HCEC 1CT (cell line): Measurements from ENCODE around the gene S100A1.
"Not testable (repeated sequence)": the region's sequence is repeated elsewhere in the genome, so short reads cannot be mapped to it uniquely, and the experiment has no call there.

Experiments used
- DNase-seq: peaks from one replicate; pipeline ENCODE4 v3.0.0-alpha.2; 2017

Gene S100A1

GRCh38 chr1:153659656-153660055 is 31.4 kb downstream of the S100A1 start:
- DNase-seq: no peak

GRCh38 chr1:153661111-153661708 is 33.0 kb downstream of the S100A1 start:
- no peak for DNase-seq

DNA sequence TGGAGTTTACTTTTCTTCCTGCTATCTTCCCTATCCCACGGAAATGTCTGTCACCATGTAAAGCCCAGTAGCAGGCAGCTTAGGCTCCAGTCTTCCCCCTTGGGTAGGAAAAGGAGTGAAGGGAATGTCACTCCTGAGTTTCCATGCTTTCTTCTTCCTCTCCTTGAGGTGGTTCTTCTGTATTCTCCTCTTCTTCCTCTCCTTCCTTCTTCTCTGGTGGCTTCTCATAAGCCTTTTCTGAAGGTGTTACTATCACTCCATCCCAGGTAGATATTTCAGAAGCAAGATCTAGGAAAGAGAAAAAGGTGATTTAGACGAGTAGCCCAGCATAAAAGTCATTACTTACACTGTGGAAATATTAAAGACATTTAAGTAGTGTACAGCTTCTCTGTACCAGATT is 34.0 kb downstream of the S100A1 start:
- no peak for DNase-seq

GRCh38 chr1:153663211-153663610 is 35.0 kb downstream of the S100A1 start:
- peak; percentile 70 for DNase-seq

GRCh38 chr1:153667439-153667838 is 39.2 kb downstream of the S100A1 start:
- DNase-seq: no peak

DNA sequence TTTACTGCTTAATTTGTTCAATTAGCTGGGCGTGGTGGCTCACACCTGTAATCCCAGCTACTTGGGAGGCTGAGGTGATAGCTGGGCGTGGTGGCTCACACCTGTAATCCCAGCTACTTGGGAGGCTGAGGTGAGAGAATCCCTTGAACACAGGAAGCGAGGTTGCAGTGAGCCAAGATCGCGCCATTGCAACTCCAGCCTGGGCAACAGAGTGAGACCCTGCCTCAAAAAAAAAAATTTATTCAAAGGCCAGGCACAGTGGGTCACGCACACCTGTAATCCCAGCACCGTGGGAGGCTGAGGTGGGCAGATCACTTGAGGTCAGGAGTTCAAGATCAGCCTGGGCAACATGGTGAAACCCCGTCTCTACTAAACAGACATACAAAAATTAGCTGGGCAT is 40.4 kb downstream of the S100A1 start:
- not testable (repeated sequence) for DNase-seq

- no peak for DNase-seq
These were observed 41.4 kb downstream of the S100A1 start for GRCh38 chr1:153669606-153670005.

DNA sequence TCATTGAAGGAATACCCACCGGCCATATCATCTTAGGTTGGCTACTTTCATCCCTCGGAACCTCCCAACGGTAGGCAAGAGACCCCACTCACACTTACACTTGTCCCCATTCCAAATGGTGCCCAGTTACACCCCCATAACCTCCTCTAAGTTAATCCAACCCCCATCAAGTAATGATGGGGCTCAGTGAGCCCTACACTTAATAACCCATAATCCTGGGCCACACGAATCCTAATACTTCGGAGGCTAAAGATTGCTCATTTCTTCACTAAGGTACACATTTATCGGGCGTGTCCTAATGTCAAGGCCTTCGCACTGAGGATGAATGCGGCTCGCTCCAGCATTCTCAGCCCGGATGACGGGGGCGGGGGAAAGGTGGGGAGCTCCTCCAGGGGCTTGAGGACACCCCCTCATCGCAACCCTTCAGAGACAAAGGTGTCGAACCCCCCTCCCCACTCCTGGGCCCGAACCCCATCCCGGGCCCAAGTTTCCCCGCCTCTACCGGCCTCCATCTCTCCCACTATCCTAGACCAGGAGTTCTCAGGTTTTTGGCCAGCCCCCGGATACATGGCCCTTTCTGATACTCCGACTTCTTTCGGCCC is 42.1 kb downstream of the S100A1 start:
- no peak for DNase-seq

GRCh38 chr1:153670859-153671627 is 42.8 kb downstream of the S100A1 start, which contains the start of gene ILF2:
Gene ILF2 (minus strand): TSS chr1:153670993. CDS start chr1:153670922, 71 bp downstream.
- DNase-seq: peak; percentile 99

- DNase-seq: not testable (repeated sequence)
These were observed 43.6 kb downstream of the S100A1 start for GRCh38 chr1:153671628-153672353.

GRCh38 chr1:153673511-153673910 is 45.3 kb downstream of the S100A1 start:
- no peak for DNase-seq

- DNase-seq: peak; percentile 30
These were observed 49.7 kb downstream of the S100A1 start for GRCh38 chr1:153677718-153678518.

DNA sequence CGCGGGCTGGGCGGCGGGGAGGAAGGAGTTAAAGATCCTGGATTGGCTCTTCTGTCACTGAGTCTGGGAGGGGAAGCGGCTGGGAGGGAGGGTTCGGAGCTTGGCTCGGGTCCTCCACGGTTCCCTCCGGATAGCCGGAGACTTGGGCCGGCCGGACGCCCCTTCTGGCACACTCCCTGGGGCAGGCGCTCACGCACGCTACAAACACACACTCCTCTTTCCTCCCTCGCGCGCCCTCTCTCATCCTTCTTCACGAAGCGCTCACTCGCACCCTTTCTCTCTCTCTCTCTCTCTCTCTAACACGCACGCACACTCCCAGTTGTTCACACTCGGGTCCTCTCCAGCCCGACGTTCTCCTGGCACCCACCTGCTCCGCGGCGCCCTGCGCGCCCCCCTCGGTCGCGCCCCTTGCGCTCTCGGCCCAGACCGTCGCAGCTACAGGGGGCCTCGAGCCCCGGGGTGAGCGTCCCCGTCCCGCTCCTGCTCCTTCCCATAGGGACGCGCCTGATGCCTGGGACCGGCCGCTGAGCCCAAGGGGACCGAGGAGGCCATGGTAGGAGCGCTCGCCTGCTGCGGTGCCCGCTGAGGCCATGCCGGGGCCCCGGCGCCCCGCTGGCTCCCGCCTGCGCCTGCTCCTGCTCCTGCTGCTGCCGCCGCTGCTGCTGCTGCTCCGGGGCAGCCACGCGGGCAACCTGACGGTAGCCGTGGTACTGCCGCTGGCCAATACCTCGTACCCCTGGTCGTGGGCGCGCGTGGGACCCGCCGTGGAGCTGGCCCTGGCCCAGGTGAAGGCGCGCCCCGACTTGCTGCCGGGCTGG is 50.5 kb downstream of the S100A1 start, which contains the start of gene NPR1:
NPR1 (plus strand) TSS at position 170 of the 818 bp plus-strand sequence; CDS start at position 591, 421 bp downstream.
- DNase-seq: peak; percentile 14

DNA sequence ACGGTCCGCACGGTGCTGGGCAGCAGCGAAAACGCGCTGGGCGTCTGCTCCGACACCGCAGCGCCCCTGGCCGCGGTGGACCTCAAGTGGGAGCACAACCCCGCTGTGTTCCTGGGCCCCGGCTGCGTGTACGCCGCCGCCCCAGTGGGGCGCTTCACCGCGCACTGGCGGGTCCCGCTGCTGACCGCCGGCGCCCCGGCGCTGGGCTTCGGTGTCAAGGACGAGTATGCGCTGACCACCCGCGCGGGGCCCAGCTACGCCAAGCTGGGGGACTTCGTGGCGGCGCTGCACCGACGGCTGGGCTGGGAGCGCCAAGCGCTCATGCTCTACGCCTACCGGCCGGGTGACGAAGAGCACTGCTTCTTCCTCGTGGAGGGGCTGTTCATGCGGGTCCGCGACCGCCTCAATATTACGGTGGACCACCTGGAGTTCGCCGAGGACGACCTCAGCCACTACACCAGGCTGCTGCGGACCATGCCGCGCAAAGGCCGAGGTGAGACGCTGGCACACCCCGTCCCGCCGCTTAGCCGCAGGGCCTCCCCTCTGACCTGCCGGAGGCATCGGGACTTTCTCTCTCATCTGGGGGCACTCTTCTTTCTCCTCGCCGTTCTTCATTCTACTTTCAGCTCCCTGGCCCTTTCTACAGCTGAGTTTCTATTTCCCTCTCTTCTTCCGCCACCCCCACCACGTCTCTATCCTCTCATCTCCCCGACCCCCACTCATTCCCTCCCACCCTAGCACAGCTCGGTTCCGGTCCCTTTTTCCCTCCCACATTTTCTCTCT is 51.3 kb downstream of the S100A1 start:
- no peak for DNase-seq

DNA sequence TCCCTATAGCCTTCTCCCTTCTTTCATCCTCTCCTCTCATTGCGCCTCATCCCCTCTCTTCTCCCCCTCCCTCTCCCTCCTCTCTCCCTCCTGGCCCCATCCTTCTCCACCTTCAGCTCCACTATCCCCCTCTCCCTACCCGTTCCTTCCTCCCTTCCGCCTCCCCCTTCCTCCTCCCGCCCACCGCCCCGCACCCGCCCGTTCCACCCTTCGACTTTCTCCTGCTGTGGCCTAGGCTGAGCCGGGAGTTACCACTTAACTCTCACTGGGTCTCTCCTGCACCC is 51.8 kb downstream of the S100A1 start:
- DNase-seq: no peak
